SK-N-SH (cell line): ENCODE data around the gene ITM2C. TPM values are rescaled to one million over a fixed set of nuclear protein-coding genes. Genes with fewer than 3 reads are reported as not detected.

ENCODE experiments used
- CTCF ChIA-PET: fragments of 300-600, 350-600 bp; formaldehyde crosslinking; extraction: SDS; loops from one replicate; lab custom pipeline; 2021; lab: Yijun Ruan, JAX
- POLR2A ChIA-PET: fragments of 350-600 bp; sonication (Branson Sonifier 250); formaldehyde crosslinking; extraction: SDS; loops from one replicate; lab custom pipeline; 2020; ENCODE audit warnings: antibody characterized with exemption, inconsistent platforms; lab: Yijun Ruan, JAX
- DNase-seq: peaks from one replicate; pipeline ENCODE4 v3.0.0; 2012
- H2AFZ ChIP-seq: fragments of 200-600 bp; sonication (generic); 2 replicates; pipeline ENCODE4 v1.8.1; 2016; ENCODE audit warnings: antibody characterized with exemption, mild to moderate bottlenecking, low read depth
- H3F3A ChIP-seq: fragments of 200-600 bp; sonication (generic); replicated peaks from 2 replicates; pipeline ENCODE3; 2016; ENCODE audit warnings: antibody characterized with exemption, mild to moderate bottlenecking; ENCODE audit not compliant: insufficient read depth
- H3K27ac ChIP-seq, 2 experiments: fragments of 200-500 bp in 1 of 2; fragments of 200-600 bp in 1 of 2; sonication (Bioruptor generic) in 1 of 2; sonication (generic), shearing (Covaris generic) in 1 of 2; 2 replicates each; pipeline versions ENCODE4 v1.5.1 to v1.6.1; 2014 to 2016; ENCODE audit warnings: low read depth in 2 of 2, inconsistent platforms in 1 of 2, low read length in 1 of 2, mild to moderate bottlenecking in 1 of 2, mixed read lengths in 1 of 2
- H3K27me3 ChIP-seq: fragments of 200-600 bp; sonication (generic), shearing (Covaris generic); 2 replicates; pipeline ENCODE4 v1.6.1; 2016; ENCODE audit warnings: mixed run types; ENCODE audit not compliant: insufficient read depth
- H3K36me3 ChIP-seq, 2 experiments: fragments of 200-500 bp in 1 of 2; fragments of 200-600 bp in 1 of 2; sonication (Bioruptor generic) in 1 of 2; sonication (generic) in 1 of 2; replicated peaks in 1 of 2; 2 replicates each; pipeline versions ENCODE3 to v1.5.1; 2014 to 2016; ENCODE audit warnings: low read length in 1 of 2, mild to moderate bottlenecking in 1 of 2; ENCODE audit not compliant: insufficient read depth in 2 of 2, control insufficient read depth in 1 of 2
- H3K4me1 ChIP-seq, 2 experiments: fragments of 200-500 bp in 1 of 2; fragments of 200-600 bp in 1 of 2; sonication (Bioruptor generic) in 1 of 2; sonication (generic), shearing (Covaris generic) in 1 of 2; 2 replicates each; pipeline versions ENCODE4 v1.5.1 to v1.6.1; 2014 to 2016; ENCODE audit warnings: low read depth in 1 of 2, low read length in 1 of 2, mixed run types in 1 of 2; ENCODE audit not compliant: insufficient read depth in 2 of 2, control insufficient read depth in 1 of 2
- H3K4me2 ChIP-seq: fragments of 200-600 bp; sonication (generic), shearing (Covaris generic); 2 replicates; pipeline ENCODE4 v1.6.1; 2017; ENCODE audit warnings: mixed run types
- H3K4me3 ChIP-seq, 2 experiments: fragments of 200-500 bp in 1 of 2; fragments of 200-600 bp in 1 of 2; sonication (Bioruptor generic) in 1 of 2; sonication (generic), shearing (Covaris generic) in 1 of 2; 2 replicates each; pipeline versions ENCODE4 v1.5.1 to v1.8.1; 2014 to 2016; ENCODE audit warnings: low read depth in 2 of 2, inconsistent platforms in 1 of 2, low read length in 1 of 2, mild to moderate bottlenecking in 1 of 2, mixed read lengths in 1 of 2, moderate library complexity in 1 of 2
- H3K79me2 ChIP-seq: fragments of 200-600 bp; sonication (generic); 2 replicates; pipeline ENCODE4 v1.8.1; 2017; ENCODE audit warnings: mild to moderate bottlenecking; ENCODE audit not compliant: insufficient read depth
- H3K9ac ChIP-seq: fragments of 200-600 bp; sonication (generic); 2 replicates; pipeline ENCODE4 v1.6.1; 2017; ENCODE audit warnings: mixed run types
- H3K9me2 ChIP-seq: fragments of 200-600 bp; sonication (generic); 2 replicates; pipeline ENCODE4 v1.6.1; 2017; ENCODE audit warnings: mixed run types
- H3K9me3 ChIP-seq: fragments of 200-600 bp; sonication (generic); 2 replicates; pipeline ENCODE4 v1.6.1; 2017; ENCODE audit warnings: mixed run types, mild to moderate bottlenecking, moderate library complexity
- H4K20me1 ChIP-seq: fragments of 200-600 bp; sonication (generic); 2 replicates; pipeline ENCODE4 v1.6.1; 2017; ENCODE audit warnings: mild to moderate bottlenecking, mixed run types; ENCODE audit not compliant: insufficient read depth
- ELF1 ChIP-seq: IDR thresholded peaks from 2 replicates; pipeline ENCODE4 v1.4.0; 2012
- EP300 ChIP-seq, 2 experiments: IDR thresholded peaks; 2 replicates each; pipeline versions ENCODE4 v1.4.0 to v1.6.1; 2012; ENCODE audit warnings: borderline replicate concordance in 1 of 2, low read depth in 1 of 2, low read length in 1 of 2
- IRF3 ChIP-seq: fragments of 150-350 bp; IDR thresholded peaks from 2 replicates; pipeline ENCODE4 v1.6.1; 2016; ENCODE audit warnings: mild to moderate bottlenecking, low read depth, low read length
- MXI1 ChIP-seq: IDR thresholded peaks from 2 replicates; pipeline ENCODE4 v1.6.1; 2012; ENCODE audit warnings: mild to moderate bottlenecking, low read depth, low read length, improper control_type of control experiment
- NFIC ChIP-seq: IDR thresholded peaks from 2 replicates; pipeline ENCODE4 v1.4.0; 2012; ENCODE audit warnings: borderline replicate concordance
- POLR2AphosphoS5 ChIP-seq: IDR thresholded peaks from 2 replicates; pipeline ENCODE4 v1.6.1; 2012; ENCODE audit warnings: low read depth, low read length
- RAD21 ChIP-seq: IDR thresholded peaks from 2 replicates; pipeline ENCODE4 v1.6.1; 2012; ENCODE audit warnings: mild to moderate bottlenecking, low read length
- REST ChIP-seq: IDR thresholded peaks from 2 replicates; pipeline ENCODE4 v1.6.1; 2012; ENCODE audit warnings: mild to moderate bottlenecking, low read depth, low read length, moderate library complexity
- RFX5 ChIP-seq: IDR thresholded peaks from 2 replicates; pipeline ENCODE4 v1.6.1; 2012; ENCODE audit warnings: mild to moderate bottlenecking, improper control_type of control experiment, low read length
- SMC3 ChIP-seq: IDR thresholded peaks from 2 replicates; pipeline ENCODE4 v1.6.1; 2012; ENCODE audit warnings: low read depth, low read length, improper control_type of control experiment
- TEAD4 ChIP-seq: IDR thresholded peaks from 2 replicates; pipeline ENCODE4 v1.4.0; 2012; ENCODE audit warnings: mild to moderate bottlenecking, borderline replicate concordance; ENCODE audit not compliant: insufficient read depth
- USF2 ChIP-seq: fragments of 150-350 bp; IDR thresholded peaks from 2 replicates; pipeline ENCODE4 v1.6.1; 2017; ENCODE audit warnings: antibody characterized with exemption, low read length, low read depth, borderline replicate concordance
- ZBTB33 ChIP-seq: IDR thresholded peaks from 2 replicates; pipeline ENCODE4 v1.4.0; 2012; ENCODE audit warnings: low read depth, borderline replicate concordance
- WGBS: methylation state at CpG from one replicate; pipeline ENCODE4 v1.1.6; 2017; ENCODE audit warnings: low lambda C conversion rate; 5-methylcytosine and 5-hydroxymethylcytosine counted together
- polyA plus RNA-seq, 3 experiments: library from polyadenylated mRNA; depleted of rRNA; stranded (reverse); fragments of >200 nt; gene quantifications; 2 replicates each; pipeline ENCODE4 v1.2.3, GENCODE V29; 2012

ITM2C gene
- polyA plus RNA-seq, 1 of the 3 experiments (the other 2 are of a cell fraction): 288 TPM

- POLR2A ChIA-PET: no interaction called here
- H3K4me3 ChIP-seq: no peak overlapping the region
- TF ChIP-seq POLR2AphosphoS5: no peak
- no peak for TF ChIP-seq NFIC
- no peak for TF ChIP-seq RFX5
- no peak for TF ChIP-seq REST
- TF ChIP-seq USF2: no peak
- no peak for TF ChIP-seq ELF1
- TF ChIP-seq IRF3: no peak
- TF ChIP-seq MXI1: no peak
- TF ChIP-seq ZBTB33: no peak
- no peak for TF ChIP-seq SMC3
- TF ChIP-seq TEAD4: no peak
- TF ChIP-seq EP300 (IDR thresholded peaks at IDR 0.05; ENCODE audit: borderline replicate concordance in 1 of 2, low read depth in 1 of 2, low read length in 1 of 2): no peak
- TF ChIP-seq RAD21: no peak
- no peak overlapping the region for H3K9ac ChIP-seq
- H4K20me1 ChIP-seq: no peaks in the 10 kb centered on the region
- no peak overlapping the region for H3K27ac ChIP-seq
- H2AFZ ChIP-seq: no peak overlapping the region
- H3K9me3 ChIP-seq: no peaks in the 10 kb centered on the region
- WGBS: 87% methylated on average over 33 of the region's 36 CpGs
- CTCF ChIA-PET: interaction anchor here (0.8 to 8.5 kb wide), 3 partner anchors 80 to 159 kb away, joined by 3 to 171 read pairs (median 6); no protein-coding TSS in a partner anchor
- no peak for DNase-seq
- H3K36me3 ChIP-seq: no peaks in the 10 kb centered on the region
- no peaks in the 10 kb centered on the region for H3K9me2 ChIP-seq
- no peak overlapping the region for H3K4me2 ChIP-seq
- H3K4me1 ChIP-seq: no peaks in the 10 kb centered on the region; a peak in 1 of 4 replicates
- no peaks in the 10 kb centered on the region for H3F3A ChIP-seq
- no peaks in the 10 kb centered on the region for H3K79me2 ChIP-seq
- H3K27me3 ChIP-seq: peaks cover 7% of the 10 kb centered on the region; the same call in 1 of the 2 replicates
These were observed 36.9 kb upstream of the ITM2C start for GRCh38 chr2:230827774-230828271.
